ENCODE data around the gene NCAPD2.

The NCAPD2 gene

DNA sequence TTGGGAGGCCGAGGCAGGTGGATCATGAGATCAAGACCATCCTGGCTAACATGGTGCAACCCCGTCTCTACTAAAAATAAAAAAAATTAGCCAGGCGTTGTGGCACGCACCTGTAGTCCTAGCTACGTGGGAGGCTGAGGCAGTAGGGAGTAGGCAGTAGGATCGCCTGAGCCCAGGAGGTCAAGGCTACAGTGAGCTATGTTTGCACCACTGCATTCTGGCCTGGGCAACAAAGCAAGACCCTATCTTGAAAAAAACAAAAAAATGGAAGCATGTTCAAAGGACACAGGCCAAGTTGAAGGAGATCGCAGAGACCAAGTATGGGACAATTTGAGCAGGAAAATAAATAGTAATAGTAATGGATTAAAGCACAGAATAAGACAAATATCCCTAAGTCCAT, 14.2 kb downstream of the NCAPD2 start:
- no peaks in the 10 kb centered on the region for H3K4me1 ChIP-seq (ENCODE audit: control extremely low read depth in 1 of 4, control insufficient read depth in 4 of 4, insufficient read depth in 4 of 4, low read length in 3 of 4)
- CTCF ChIA-PET, result interaction anchor here (0.7 to 1.4 kb wide), 3 partner anchors 11 to 42 kb away, joined by 3 read pairs; no protein-coding TSS in a partner anchor

GRCh38 chr12:6520186-6520585, 26.3 kb downstream of the NCAPD2 start:
- POLR2A ChIA-PET, result interaction anchor here (0.6 to 1.0 kb wide), 2 partner anchors 9 to 28 kb away, joined by 5 to 8 read pairs; no protein-coding TSS in a partner anchor
- Histone ChIP-seq H3K27ac (ENCODE audit: insufficient read depth in 1 of 2, low read depth in 1 of 2, low read length in 2 of 2, poor library complexity in 1 of 2, severe bottlenecking in 2 of 2) (no peak overlapping the region), H3K4me1 (ENCODE audit: control extremely low read depth in 1 of 4, control insufficient read depth in 4 of 4, insufficient read depth in 4 of 4, low read length in 3 of 4) (no peaks in the 10 kb centered on the region), H3K36me3 (ENCODE audit: control insufficient read depth in 4 of 4, insufficient read depth in 4 of 4, low read length in 3 of 4) (peaks cover 38 to 83% (median 65%) of the 10 kb centered on the region in 4 experiments), H3K27me3 (replicated peaks in 2 of 5; ENCODE audit: control insufficient read depth in 4 of 5, insufficient read depth in 5 of 5, low read length in 4 of 5) (no peaks in the 10 kb centered on the region), H3K4me3 (ENCODE audit: control insufficient read depth in 1 of 7, extremely low read depth in 1 of 7, insufficient read depth in 4 of 7, low read depth in 2 of 7, low read length in 6 of 7) (no peak overlapping the region), H3K9me3 (ENCODE audit: control extremely low read depth in 1 of 5, control insufficient read depth in 4 of 5, insufficient read depth in 2 of 5, low read depth in 1 of 5, low read length in 4 of 5) (no peaks in the 10 kb centered on the region)
- DNase-seq, result no peak
- 89% methylated on average over 1 of the region's 3 CpGs for WGBS (ENCODE audit: insufficient coverage)
- CTCF ChIA-PET, result interaction anchor here (0.7 kb wide), 1 partner anchor 36 kb away, joined by 3 read pairs; no protein-coding TSS in a partner anchor

More for the DNA sequence above, 14.2 kb downstream of the NCAPD2 start:
- Histone ChIP-seq H3K9me3 (ENCODE audit: control extremely low read depth in 1 of 5, control insufficient read depth in 4 of 5, insufficient read depth in 2 of 5, low read depth in 1 of 5, low read length in 4 of 5) (no peaks in the 10 kb centered on the region), H3K4me3 (ENCODE audit: control insufficient read depth in 1 of 7, extremely low read depth in 1 of 7, insufficient read depth in 4 of 7, low read depth in 2 of 7, low read length in 6 of 7) (no peak overlapping the region), H3K27ac (ENCODE audit: insufficient read depth in 1 of 2, low read depth in 1 of 2, low read length in 2 of 2, poor library complexity in 1 of 2, severe bottlenecking in 2 of 2) (no peak overlapping the region), H3K27me3 (replicated peaks in 2 of 5; ENCODE audit: control insufficient read depth in 4 of 5, insufficient read depth in 5 of 5, low read length in 4 of 5) (no peaks in the 10 kb centered on the region), H3K36me3 (ENCODE audit: control insufficient read depth in 4 of 4, insufficient read depth in 4 of 4, low read length in 3 of 4) (peaks cover 20 to 55% (median 34%) of the 10 kb centered on the region in 4 experiments)
- POLR2A ChIA-PET, result no interaction called here
- no peak for DNase-seq
- 93% methylated on average over 6 of the region's 7 CpGs for WGBS (ENCODE audit: insufficient coverage)

- no peak overlapping the region for H3K4me3 ChIP-seq (ENCODE audit: control insufficient read depth in 1 of 7, extremely low read depth in 1 of 7, insufficient read depth in 4 of 7, low read depth in 2 of 7, low read length in 6 of 7)
- H3K36me3 ChIP-seq (ENCODE audit: control insufficient read depth in 4 of 4, insufficient read depth in 4 of 4, low read length in 3 of 4), result peaks cover 36 to 87% (median 71%) of the 10 kb centered on the region in 4 experiments
- 83% methylated on average over 5 of the region's 10 CpGs for WGBS (ENCODE audit: insufficient coverage)
- no peaks in the 10 kb centered on the region for H3K27me3 ChIP-seq (replicated peaks in 2 of 5; ENCODE audit: control insufficient read depth in 4 of 5, insufficient read depth in 5 of 5, low read length in 4 of 5)
- no peaks in the 10 kb centered on the region for H3K4me1 ChIP-seq (ENCODE audit: control extremely low read depth in 1 of 4, control insufficient read depth in 4 of 4, insufficient read depth in 4 of 4, low read length in 3 of 4)
- CTCF ChIA-PET, result no interaction called here
- H3K9me3 ChIP-seq (ENCODE audit: control extremely low read depth in 1 of 5, control insufficient read depth in 4 of 5, insufficient read depth in 2 of 5, low read depth in 1 of 5, low read length in 4 of 5), result no peaks in the 10 kb centered on the region
- H3K27ac ChIP-seq (ENCODE audit: insufficient read depth in 1 of 2, low read depth in 1 of 2, low read length in 2 of 2, poor library complexity in 1 of 2, severe bottlenecking in 2 of 2), result no peak overlapping the region
- POLR2A ChIA-PET, result no interaction called here
- DNase-seq, result no peak
Observed at GRCh38 chr12:6522193-6522592, 28.3 kb downstream of the NCAPD2 start.

GRCh38 chr12:6523708-6524107, 29.8 kb downstream of the NCAPD2 start:
- ChIA-PET CTCF (interaction anchor here (0.6 to 1.5 kb wide), 4 partner anchors 12 to 61 kb away, joined by 3 to 5 read pairs (median 3); no protein-coding TSS in a partner anchor), POLR2A (no interaction called here)
- H3K27me3 ChIP-seq (replicated peaks in 2 of 5; ENCODE audit: control insufficient read depth in 4 of 5, insufficient read depth in 5 of 5, low read length in 4 of 5), result no peaks in the 10 kb centered on the region
- no peak overlapping the region for H3K27ac ChIP-seq (ENCODE audit: insufficient read depth in 1 of 2, low read depth in 1 of 2, low read length in 2 of 2, poor library complexity in 1 of 2, severe bottlenecking in 2 of 2)
- H3K4me3 ChIP-seq (ENCODE audit: control insufficient read depth in 1 of 7, extremely low read depth in 1 of 7, insufficient read depth in 4 of 7, low read depth in 2 of 7, low read length in 6 of 7), result no peak overlapping the region
- DNase-seq, result peak in 1 of 3 donors; percentile 10
- no peaks in the 10 kb centered on the region for H3K9me3 ChIP-seq (ENCODE audit: control extremely low read depth in 1 of 5, control insufficient read depth in 4 of 5, insufficient read depth in 2 of 5, low read depth in 1 of 5, low read length in 4 of 5)
- H3K4me1 ChIP-seq (ENCODE audit: control extremely low read depth in 1 of 4, control insufficient read depth in 4 of 4, insufficient read depth in 4 of 4, low read length in 3 of 4), result no peaks in the 10 kb centered on the region
- WGBS (ENCODE audit: insufficient coverage), result no CpG with 5 or more reads among the region's 3 CpGs
- H3K36me3 ChIP-seq (ENCODE audit: control insufficient read depth in 4 of 4, insufficient read depth in 4 of 4, low read length in 3 of 4), result peaks cover 28 to 93% (median 74%) of the 10 kb centered on the region in 4 experiments

- ChIA-PET CTCF (interaction anchor here (0.6 kb wide), 1 partner anchor 247 kb away, joined by 3 read pairs; no protein-coding TSS in a partner anchor), POLR2A (no interaction called here)
- Histone ChIP-seq H3K9me3 (ENCODE audit: control extremely low read depth in 1 of 5, control insufficient read depth in 4 of 5, insufficient read depth in 2 of 5, low read depth in 1 of 5, low read length in 4 of 5) (no peaks in the 10 kb centered on the region), H3K4me1 (ENCODE audit: control extremely low read depth in 1 of 4, control insufficient read depth in 4 of 4, insufficient read depth in 4 of 4, low read length in 3 of 4) (no peaks in the 10 kb centered on the region), H3K27ac (ENCODE audit: insufficient read depth in 1 of 2, low read depth in 1 of 2, low read length in 2 of 2, poor library complexity in 1 of 2, severe bottlenecking in 2 of 2) (no peak overlapping the region), H3K4me3 (ENCODE audit: control insufficient read depth in 1 of 7, extremely low read depth in 1 of 7, insufficient read depth in 4 of 7, low read depth in 2 of 7, low read length in 6 of 7) (no peak overlapping the region), H3K36me3 (ENCODE audit: control insufficient read depth in 4 of 4, insufficient read depth in 4 of 4, low read length in 3 of 4) (peaks cover 28 to 97% (median 80%) of the 10 kb centered on the region in 4 experiments), H3K27me3 (replicated peaks in 2 of 5; ENCODE audit: control insufficient read depth in 4 of 5, insufficient read depth in 5 of 5, low read length in 4 of 5) (no peaks in the 10 kb centered on the region)
- no peak for DNase-seq
- WGBS (ENCODE audit: insufficient coverage), result 100% methylated on average over 5 of the region's 5 CpGs
Observed at GRCh38 chr12:6524648-6525047, 30.7 kb downstream of the NCAPD2 start.

DNA sequence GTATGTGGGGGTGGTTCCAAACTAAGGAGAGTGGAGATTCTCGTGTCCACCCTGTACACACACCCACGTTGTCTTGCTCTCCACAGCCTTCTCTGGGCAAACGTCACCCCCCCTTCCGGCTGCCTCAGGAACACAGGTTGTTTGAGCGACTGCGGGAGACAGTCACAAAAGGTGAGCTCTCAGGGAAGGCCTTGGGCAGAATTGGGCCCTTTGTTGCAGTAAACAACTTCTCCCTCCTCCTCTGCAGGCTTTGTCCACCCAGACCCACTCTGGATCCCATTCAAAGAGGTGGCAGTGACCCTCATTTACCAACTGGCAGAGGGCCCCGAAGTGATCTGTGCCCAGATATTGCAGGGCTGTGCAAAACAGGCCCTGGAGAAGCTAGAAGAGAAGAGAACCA, 32.3 kb downstream of the NCAPD2 start:
- Histone ChIP-seq H3K4me1 (ENCODE audit: control extremely low read depth in 1 of 4, control insufficient read depth in 4 of 4, insufficient read depth in 4 of 4, low read length in 3 of 4) (no peaks in the 10 kb centered on the region), H3K36me3 (ENCODE audit: control insufficient read depth in 4 of 4, insufficient read depth in 4 of 4, low read length in 3 of 4) (peaks cover 30 to 98% (median 81%) of the 10 kb centered on the region in 4 experiments), H3K9me3 (ENCODE audit: control extremely low read depth in 1 of 5, control insufficient read depth in 4 of 5, insufficient read depth in 2 of 5, low read depth in 1 of 5, low read length in 4 of 5) (no peaks in the 10 kb centered on the region), H3K4me3 (ENCODE audit: control insufficient read depth in 1 of 7, extremely low read depth in 1 of 7, insufficient read depth in 4 of 7, low read depth in 2 of 7, low read length in 6 of 7) (no peak overlapping the region), H3K27ac (ENCODE audit: insufficient read depth in 1 of 2, low read depth in 1 of 2, low read length in 2 of 2, poor library complexity in 1 of 2, severe bottlenecking in 2 of 2) (no peak overlapping the region), H3K27me3 (replicated peaks in 2 of 5; ENCODE audit: control insufficient read depth in 4 of 5, insufficient read depth in 5 of 5, low read length in 4 of 5) (no peaks in the 10 kb centered on the region)
- POLR2A ChIA-PET, result no interaction called here
- DNase-seq, result no peak
- WGBS (ENCODE audit: insufficient coverage), result 100% methylated on average over 6 of the region's 7 CpGs
- CTCF ChIA-PET, result interaction anchor here (0.8 kb wide), 1 partner anchor 12 kb away, joined by 3 read pairs; no protein-coding TSS in a partner anchor

DNA sequence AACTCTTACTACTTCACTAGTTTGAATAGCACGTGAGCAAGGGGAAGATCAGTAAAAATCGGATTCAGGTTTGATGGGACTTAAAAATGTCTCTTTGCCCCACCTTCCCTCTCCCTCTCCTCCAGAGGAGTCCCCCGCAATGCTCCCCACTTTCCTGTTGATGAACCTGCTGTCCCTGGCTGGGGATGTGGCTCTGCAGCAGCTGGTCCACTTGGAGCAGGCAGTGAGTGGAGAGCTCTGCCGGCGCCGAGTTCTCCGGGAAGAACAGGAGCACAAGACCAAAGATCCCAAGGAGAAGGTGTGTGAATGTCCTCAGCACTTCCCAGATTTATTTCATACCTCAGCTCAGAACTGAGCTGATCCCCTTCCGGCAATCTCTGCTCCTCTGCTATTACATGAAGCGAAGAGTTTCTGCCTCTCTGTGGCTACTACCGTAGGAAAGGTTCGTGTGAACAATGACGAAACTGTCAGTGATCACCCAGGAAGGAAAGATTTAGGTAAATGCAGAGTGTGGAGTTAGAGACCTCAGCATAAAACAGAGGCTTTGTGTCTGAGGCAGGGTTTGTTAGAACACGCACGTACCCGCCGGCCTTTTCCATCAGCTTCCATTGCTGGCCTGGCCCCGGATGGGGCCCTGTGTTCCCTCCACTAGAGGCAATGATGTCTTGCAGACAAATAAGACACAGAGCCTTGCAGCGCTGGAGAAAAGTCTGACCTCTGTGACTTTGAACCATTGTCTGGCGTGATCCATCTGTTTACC, 33.0 kb downstream of the NCAPD2 start:
- no peak for DNase-seq
- H3K4me3 ChIP-seq (ENCODE audit: control insufficient read depth in 1 of 7, extremely low read depth in 1 of 7, insufficient read depth in 4 of 7, low read depth in 2 of 7, low read length in 6 of 7), result no peak overlapping the region
- ChIA-PET POLR2A (no interaction called here), CTCF (interaction anchor here (0.8 to 1.0 kb wide), 2 partner anchors 12 to 22 kb away, joined by 3 read pairs; no protein-coding TSS in a partner anchor)
- H3K9me3 ChIP-seq (ENCODE audit: control extremely low read depth in 1 of 5, control insufficient read depth in 4 of 5, insufficient read depth in 2 of 5, low read depth in 1 of 5, low read length in 4 of 5), result no peaks in the 10 kb centered on the region
- H3K27ac ChIP-seq (ENCODE audit: insufficient read depth in 1 of 2, low read depth in 1 of 2, low read length in 2 of 2, poor library complexity in 1 of 2, severe bottlenecking in 2 of 2), result no peak overlapping the region
- 94% methylated on average over 14 of the region's 19 CpGs for WGBS (ENCODE audit: insufficient coverage)
- peaks cover 0 to 5% (median 4%) of the 10 kb centered on the region in 4 experiments for H3K4me1 ChIP-seq (ENCODE audit: control extremely low read depth in 1 of 4, control insufficient read depth in 4 of 4, insufficient read depth in 4 of 4, low read length in 3 of 4)
- peaks cover 28 to 91% (median 77%) of the 10 kb centered on the region in 4 experiments for H3K36me3 ChIP-seq (ENCODE audit: control insufficient read depth in 4 of 4, insufficient read depth in 4 of 4, low read length in 3 of 4)
- no peaks in the 10 kb centered on the region for H3K27me3 ChIP-seq (replicated peaks in 2 of 5; ENCODE audit: control insufficient read depth in 4 of 5, insufficient read depth in 5 of 5, low read length in 4 of 5)
